SJSA1 (cell line): ENCODE measurements around the gene CTIF. TPM values are rescaled to one million over a fixed set of nuclear protein-coding genes. Genes with fewer than 3 reads are reported as not detected.

ENCODE experiments used
- DNase-seq, 2 experiments: peaks; one replicate each; pipeline ENCODE4 v3.0.0-alpha.2; 2015 to 2020; ENCODE audit warnings: low spot score in 2 of 2, low read depth in 1 of 2
- H3K27ac ChIP-seq: fragments of 250-450 bp; sonication (Bioruptor Pico); 2 replicates; pipeline ENCODE4 v1.5.1; 2020; ENCODE audit warnings: mild to moderate bottlenecking, moderate library complexity
- H3K27me3 ChIP-seq: fragments of 250-450 bp; sonication (Bioruptor Pico); replicated peaks from 2 replicates; pipeline ENCODE4 v1.5.1; 2020; ENCODE audit warnings: mild to moderate bottlenecking, moderate library complexity
- H3K36me3 ChIP-seq: fragments of 250-450 bp; sonication (Bioruptor Pico); 2 replicates; pipeline ENCODE4 v1.5.1; 2020; ENCODE audit warnings: mild to moderate bottlenecking
- H3K4me1 ChIP-seq: fragments of 250-450 bp; sonication (Bioruptor Pico); replicated peaks from 2 replicates; pipeline ENCODE4 v1.6.1; 2021; ENCODE audit warnings: mild to moderate bottlenecking
- H3K4me3 ChIP-seq: fragments of 250-450 bp; sonication (Bioruptor Pico); 2 replicates; pipeline ENCODE4 v1.5.1; 2020; ENCODE audit warnings: mild to moderate bottlenecking
- H3K9me3 ChIP-seq: fragments of 250-450 bp; sonication (Bioruptor Pico); replicated peaks from 2 replicates; pipeline ENCODE4 v1.5.1; 2020; ENCODE audit warnings: mild to moderate bottlenecking
- total RNA-seq: library from RNA; depleted of rRNA; stranded (reverse); fragments of >200 nt; shearing (Covaris generic); gene quantifications from 2 replicates; pipeline ENCODE4 v1.2.3, GENCODE V29; 2014

The CTIF gene
- total RNA-seq, 1 experiment from 2014 or later: 91.5 TPM

DNA sequence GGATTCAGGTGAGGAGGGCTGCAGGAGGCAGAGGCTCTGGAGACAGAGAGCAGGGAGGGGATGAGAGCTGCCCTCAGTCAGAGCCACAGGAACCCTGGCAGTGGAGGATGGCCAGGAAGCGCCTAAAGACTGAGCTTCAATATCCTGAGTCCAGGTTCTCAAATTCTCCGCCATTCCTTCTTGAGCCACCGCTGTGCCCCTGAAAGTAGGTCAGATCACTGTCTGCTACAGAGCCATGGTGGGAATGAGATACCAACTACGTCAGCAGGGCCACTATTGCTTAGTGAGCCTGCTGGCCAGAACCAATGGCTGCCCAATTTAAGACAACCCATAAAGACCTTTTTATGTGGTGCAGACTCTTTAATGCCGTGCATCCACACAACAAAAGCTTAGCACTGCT is 155.5 kb downstream of the CTIF start:
- no peak for DNase-seq
- H3K4me3 ChIP-seq: no peak overlapping the region
- H3K9me3 ChIP-seq: no peaks in the 10 kb centered on the region
- H3K36me3 ChIP-seq: peaks cover 95% of the 10 kb centered on the region
- H3K27ac ChIP-seq: no peak overlapping the region
- H3K4me1 ChIP-seq: no peaks in the 10 kb centered on the region
- no peaks in the 10 kb centered on the region for H3K27me3 ChIP-seq

DNA sequence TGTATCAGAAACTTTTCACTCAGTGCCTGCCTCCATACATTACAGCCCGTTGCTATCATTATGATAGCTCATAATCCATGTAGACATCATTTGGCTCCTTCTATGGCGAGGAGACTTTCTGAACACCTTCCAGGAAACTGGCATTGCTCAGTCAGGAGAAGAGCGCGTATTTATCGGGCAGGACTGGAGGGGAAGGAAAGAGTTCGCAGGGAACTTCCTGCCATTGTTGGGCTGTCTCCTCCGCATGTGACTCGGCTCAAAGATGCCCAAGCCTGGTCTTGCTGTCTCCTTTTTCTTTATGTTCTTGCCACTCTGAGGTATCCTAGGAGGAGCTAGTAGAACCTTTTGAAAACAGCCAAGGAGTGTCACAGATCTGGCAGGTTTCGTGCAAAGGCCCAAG is 156.8 kb downstream of the CTIF start:
- no peaks in the 10 kb centered on the region for H3K27me3 ChIP-seq
- no peak overlapping the region for H3K4me3 ChIP-seq
- H3K4me1 ChIP-seq: no peaks in the 10 kb centered on the region
- H3K27ac ChIP-seq: no peak overlapping the region
- DNase-seq: no peak
- H3K9me3 ChIP-seq: no peaks in the 10 kb centered on the region
- peaks cover 94% of the 10 kb centered on the region for H3K36me3 ChIP-seq

GRCh38 chr18:48696218-48696617 is 157.4 kb downstream of the CTIF start:
- DNase-seq: no peak
- no peaks in the 10 kb centered on the region for H3K4me1 ChIP-seq
- H3K9me3 ChIP-seq: no peaks in the 10 kb centered on the region
- H3K36me3 ChIP-seq: peaks cover 94% of the 10 kb centered on the region
- H3K4me3 ChIP-seq: no peak overlapping the region
- H3K27me3 ChIP-seq: no peaks in the 10 kb centered on the region
- H3K27ac ChIP-seq: no peak overlapping the region

DNA sequence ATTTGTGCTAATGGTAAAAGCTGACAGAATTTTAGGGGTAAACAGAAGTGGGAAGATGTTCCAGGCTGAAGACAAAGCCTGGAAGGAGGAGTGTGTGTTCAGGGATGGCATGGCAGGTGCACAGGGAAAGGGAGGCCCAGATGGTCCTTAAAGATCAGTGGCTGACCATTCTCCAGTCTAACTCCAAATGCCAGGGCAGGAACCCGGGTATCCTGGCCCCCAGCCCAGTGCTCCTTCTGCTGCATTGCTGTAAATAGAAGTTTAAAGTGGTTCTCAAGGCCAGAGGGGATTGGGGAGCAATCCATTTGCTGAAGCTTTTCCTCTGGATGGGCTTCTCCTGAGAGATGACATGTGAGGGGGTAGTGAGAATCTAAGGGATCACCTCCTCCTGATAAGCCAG is 158.6 kb downstream of the CTIF start:
- Histone ChIP-seq H3K27ac (no peak overlapping the region), H3K36me3 (peaks cover 92% of the 10 kb centered on the region), H3K9me3 (no peaks in the 10 kb centered on the region), H3K27me3 (no peaks in the 10 kb centered on the region), H3K4me3 (no peak overlapping the region), H3K4me1 (no peaks in the 10 kb centered on the region)
- no peak for DNase-seq

DNA sequence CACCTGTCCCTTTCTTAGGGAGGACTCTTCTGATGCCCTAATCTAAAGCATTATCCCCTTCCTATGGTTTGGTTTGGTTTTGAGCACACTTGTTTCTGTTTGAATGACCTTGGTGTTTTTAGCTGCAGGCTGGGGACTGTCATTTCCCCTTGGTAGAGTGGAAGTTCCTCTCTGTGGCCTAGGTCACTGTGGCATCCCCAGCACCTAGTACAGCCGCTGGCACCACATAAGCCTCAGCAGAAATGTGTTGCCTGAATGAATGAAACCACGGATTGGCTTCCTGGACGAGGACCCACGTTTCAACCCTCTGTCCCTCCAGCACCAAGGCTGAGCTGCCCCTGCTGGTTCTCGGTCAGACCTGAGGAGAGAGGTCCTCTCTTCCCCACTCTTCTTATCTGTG is 159.9 kb downstream of the CTIF start:
- Histone ChIP-seq H3K4me3 (no peak overlapping the region), H3K27ac (no peak overlapping the region), H3K4me1 (no peaks in the 10 kb centered on the region), H3K9me3 (no peaks in the 10 kb centered on the region), H3K36me3 (peaks cover 89% of the 10 kb centered on the region), H3K27me3 (no peaks in the 10 kb centered on the region)
- DNase-seq: no peak

- no peaks in the 10 kb centered on the region for H3K27me3 ChIP-seq
- no peak overlapping the region for H3K27ac ChIP-seq
- H3K4me3 ChIP-seq: no peak overlapping the region
- no peaks in the 10 kb centered on the region for H3K4me1 ChIP-seq
- H3K36me3 ChIP-seq: peaks cover 89% of the 10 kb centered on the region
- H3K9me3 ChIP-seq: no peaks in the 10 kb centered on the region
- no peak for DNase-seq
Measured at GRCh38 chr18:48699761-48700160, 160.9 kb downstream of the CTIF start.

DNA sequence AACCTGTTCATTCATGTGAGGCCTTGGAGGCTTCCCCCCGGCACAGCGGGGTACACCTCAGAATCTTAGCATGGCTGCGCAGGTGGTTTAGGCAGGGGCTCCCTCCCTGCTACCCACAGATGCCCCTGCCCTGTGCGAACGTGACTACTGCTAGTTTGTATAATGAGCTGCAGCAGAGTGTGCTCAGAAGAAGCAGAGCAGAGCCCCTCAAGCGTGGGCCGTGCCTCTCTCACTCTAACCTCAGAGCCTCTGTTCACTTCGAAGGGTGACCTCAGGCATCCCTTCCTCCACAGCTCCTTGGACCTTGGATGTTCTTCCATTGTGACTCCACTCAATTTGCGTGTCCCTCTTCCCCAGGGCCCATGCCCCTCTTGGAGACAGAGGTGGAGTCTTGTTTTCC is 161.6 kb downstream of the CTIF start:
- Histone ChIP-seq H3K27ac (no peak overlapping the region), H3K4me1 (no peaks in the 10 kb centered on the region), H3K9me3 (no peaks in the 10 kb centered on the region), H3K27me3 (no peaks in the 10 kb centered on the region), H3K36me3 (peaks cover 89% of the 10 kb centered on the region), H3K4me3 (no peak overlapping the region)
- DNase-seq: no peak

GRCh38 chr18:48702346-48703027 is 163.7 kb downstream of the CTIF start:
- DNase-seq: no peak

GRCh38 chr18:48703028-48703386 is 164.2 kb downstream of the CTIF start:
- no peak overlapping the region for H3K4me3 ChIP-seq
- H3K27ac ChIP-seq: no peak overlapping the region
- H3K4me1 ChIP-seq: no peaks in the 10 kb centered on the region
- no peak for DNase-seq
- H3K9me3 ChIP-seq: 0 out of 2 replicates have a peak, but pooled peaks cover 2% of the 10 kb centered on the region
- peaks cover 89% of the 10 kb centered on the region for H3K36me3 ChIP-seq
- no peaks in the 10 kb centered on the region for H3K27me3 ChIP-seq

More at GRCh38 chr18:48702346-48703027, 163.7 kb downstream of the CTIF start:
- H3K36me3 ChIP-seq: peaks cover 87% of the 10 kb centered on the region
- H3K27ac ChIP-seq: no peak overlapping the region
- no peak overlapping the region for H3K4me3 ChIP-seq
- H3K4me1 ChIP-seq: no peaks in the 10 kb centered on the region
- no peaks in the 10 kb centered on the region for H3K27me3 ChIP-seq
- 0 out of 2 replicates have a peak, but pooled peaks cover 2% of the 10 kb centered on the region for H3K9me3 ChIP-seq

DNA sequence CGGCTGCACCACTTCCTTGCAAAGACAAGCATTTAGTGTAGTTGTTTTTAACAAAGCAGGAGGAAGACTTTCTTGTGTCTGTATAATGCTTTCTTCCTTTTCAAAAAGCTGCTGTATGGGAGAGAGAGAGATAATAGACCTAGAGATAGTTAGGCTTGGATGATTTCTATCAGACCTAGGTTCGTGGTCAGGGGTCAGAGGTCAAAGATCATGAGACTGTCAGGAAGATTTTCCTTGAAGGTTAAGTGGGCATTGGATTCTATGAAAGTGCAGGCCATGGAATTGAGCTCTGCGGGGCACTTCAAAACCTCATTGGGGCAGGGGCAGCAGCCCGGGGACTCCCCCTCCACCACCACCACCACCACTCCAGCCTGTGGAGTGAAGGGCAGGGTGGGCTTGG is 164.6 kb downstream of the CTIF start:
- Histone ChIP-seq H3K27ac (no peak overlapping the region), H3K9me3 (0 out of 2 replicates have a peak, but pooled peaks cover 2% of the 10 kb centered on the region)
- DNase-seq: no peak

GRCh38 chr18:48705043-48705442 is 166.2 kb downstream of the CTIF start:
- no peaks in the 10 kb centered on the region for H3K27me3 ChIP-seq
- H3K4me3 ChIP-seq: no peak overlapping the region
- DNase-seq: no peak
- H3K27ac ChIP-seq: no peak overlapping the region
- peaks cover 17% of the 10 kb centered on the region for H3K4me1 ChIP-seq
- H3K9me3 ChIP-seq: 0 out of 2 replicates have a peak, but pooled peaks cover 2% of the 10 kb centered on the region
- peaks cover 89% of the 10 kb centered on the region for H3K36me3 ChIP-seq

More for the DNA sequence above, 164.6 kb downstream of the CTIF start:
- no peak overlapping the region for H3K4me3 ChIP-seq
- peaks cover 90% of the 10 kb centered on the region for H3K36me3 ChIP-seq
- 0 out of 2 replicates have a peak, but pooled peaks cover under 1% of the 10 kb centered on the region for H3K4me1 ChIP-seq
- no peaks in the 10 kb centered on the region for H3K27me3 ChIP-seq

DNA sequence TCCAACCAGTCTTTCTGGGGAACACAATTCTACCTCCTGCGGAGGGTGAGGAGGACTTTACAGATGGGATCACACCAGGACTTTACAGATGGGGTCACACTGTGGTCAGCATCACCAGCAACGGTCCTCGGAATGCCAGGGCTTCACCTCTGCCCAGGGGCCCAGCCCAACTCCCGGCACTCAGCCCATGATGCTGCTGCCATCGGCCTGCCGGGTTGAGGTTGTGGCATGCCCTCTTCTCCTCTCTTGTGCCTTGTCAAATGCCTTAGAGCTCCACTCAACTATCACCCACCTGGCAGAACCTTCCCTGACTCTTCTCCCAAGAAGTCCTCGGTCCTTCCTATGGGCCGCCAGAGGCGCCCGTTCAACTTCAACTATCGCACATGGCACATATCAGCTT is 166.7 kb downstream of the CTIF start:
- H3K27me3 ChIP-seq: no peaks in the 10 kb centered on the region
- H3K27ac ChIP-seq: no peak overlapping the region
- no peak overlapping the region for H3K4me3 ChIP-seq
- 0 out of 2 replicates have a peak, but pooled peaks cover 2% of the 10 kb centered on the region for H3K9me3 ChIP-seq
- no peak for DNase-seq
- peaks cover 89% of the 10 kb centered on the region for H3K36me3 ChIP-seq
- peaks cover 18% of the 10 kb centered on the region for H3K4me1 ChIP-seq

- Histone ChIP-seq H3K27me3 (no peaks in the 10 kb centered on the region), H3K36me3 (peaks cover 91% of the 10 kb centered on the region), H3K27ac (no peak overlapping the region), H3K4me1 (peaks cover 18% of the 10 kb centered on the region), H3K9me3 (0 out of 2 replicates have a peak, but pooled peaks cover 2% of the 10 kb centered on the region), H3K4me3 (no peak overlapping the region)
- no peak for DNase-seq
Measured at GRCh38 chr18:48706731-48707130, 167.9 kb downstream of the CTIF start.

DNA sequence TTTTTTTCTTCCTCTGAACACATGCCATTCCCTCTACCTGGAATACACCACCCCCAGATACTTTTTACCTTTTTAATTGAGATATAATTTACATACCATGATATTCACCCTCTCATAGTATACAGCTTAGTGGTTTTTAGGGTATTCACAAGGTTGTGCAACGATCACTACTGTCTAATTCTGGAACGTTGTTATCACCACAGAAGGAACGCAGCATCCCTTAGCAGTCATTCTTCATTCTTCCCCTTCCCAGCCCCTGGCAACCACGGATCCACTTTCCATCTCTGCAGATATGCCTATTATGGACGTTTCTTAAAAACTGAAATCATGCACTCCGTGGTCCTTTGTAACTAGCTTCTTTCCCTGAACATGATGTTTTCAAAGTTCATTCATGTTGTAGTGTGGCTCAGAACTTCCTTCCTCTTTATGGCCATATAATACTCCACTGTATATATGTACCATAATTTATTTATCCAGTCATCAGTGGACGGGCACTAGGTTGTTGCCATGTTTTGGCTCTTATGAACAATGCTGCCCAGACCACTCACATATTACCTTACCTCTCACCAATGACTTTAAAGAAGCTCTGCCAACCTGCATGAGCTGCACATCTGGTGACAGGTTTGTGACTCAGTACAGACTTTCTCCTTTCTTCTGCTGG is 168.9 kb downstream of the CTIF start:
- DNase-seq: no peak
- H3K27ac ChIP-seq: no peak overlapping the region
- H3K4me3 ChIP-seq: no peak overlapping the region
- H3K4me1 ChIP-seq: peaks cover 18% of the 10 kb centered on the region
- no peaks in the 10 kb centered on the region for H3K27me3 ChIP-seq
- H3K36me3 ChIP-seq: peaks cover 94% of the 10 kb centered on the region
- 0 out of 2 replicates have a peak, but pooled peaks cover 2% of the 10 kb centered on the region for H3K9me3 ChIP-seq
